Measurements from ENCODE around the gene B4GALT5.

The B4GALT5 gene

GRCh38 chr20:49657118-49657901 is 56.4 kb downstream of the B4GALT5 start:
- no peak for DNase-seq (ENCODE audit: low read depth)

DNA sequence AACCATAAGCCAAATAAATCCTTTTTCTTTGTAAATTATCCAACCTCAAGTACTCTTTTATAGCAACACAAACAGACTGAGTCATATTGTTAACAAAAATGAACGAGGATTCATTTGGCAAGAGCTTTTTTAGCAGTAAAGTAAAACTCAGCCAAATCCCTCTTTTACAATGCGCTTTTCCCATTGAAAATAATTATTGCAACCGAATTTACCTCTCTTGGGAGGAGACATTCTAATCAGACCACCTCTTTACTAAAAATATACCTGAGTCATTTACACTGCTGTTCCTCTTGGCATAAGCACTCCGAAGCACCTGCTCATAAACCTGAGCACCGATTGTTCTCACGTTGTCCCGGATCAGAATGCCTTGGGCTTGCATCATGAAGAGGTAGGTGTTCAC is 57.4 kb downstream of the B4GALT5 start:
- no peak for DNase-seq (ENCODE audit: low read depth)

GRCh38 chr20:49653925-49654434 is 59.7 kb downstream of the B4GALT5 start:
- no peak for DNase-seq (ENCODE audit: low read depth)

DNA sequence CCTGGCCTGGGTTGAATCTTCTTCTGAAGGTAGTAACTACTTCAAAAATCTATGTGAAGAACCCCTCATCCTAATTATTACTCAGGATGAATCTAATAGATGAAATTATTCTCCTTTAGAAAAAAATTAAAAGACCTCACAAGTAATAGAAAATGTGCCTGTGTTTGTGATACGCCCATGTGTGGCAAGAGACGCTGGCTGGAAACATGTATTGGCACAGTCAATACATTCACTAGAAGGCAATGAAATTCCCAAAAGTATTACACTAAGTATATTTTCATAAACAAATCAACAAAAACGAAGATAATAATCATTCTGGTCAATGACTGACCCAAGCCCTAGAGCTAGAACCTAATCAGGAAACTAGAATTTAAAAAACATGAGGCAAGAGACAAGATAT is 64.0 kb downstream of the B4GALT5 start:
- DNase-seq (ENCODE audit: low read depth) = no peak

- no peak for DNase-seq (ENCODE audit: low read depth)
These were observed 66.1 kb downstream of the B4GALT5 start for GRCh38 chr20:49647550-49647949.

GRCh38 chr20:49646528-49646927 is 67.2 kb downstream of the B4GALT5 start:
- DNase-seq (ENCODE audit: low read depth) = no peak

GRCh38 chr20:49646126-49646525 is 67.6 kb downstream of the B4GALT5 start:
- no peak for DNase-seq (ENCODE audit: low read depth)

GRCh38 chr20:49644980-49645565 is 68.6 kb downstream of the B4GALT5 start:
- no peak for DNase-seq (ENCODE audit: low read depth)

DNA sequence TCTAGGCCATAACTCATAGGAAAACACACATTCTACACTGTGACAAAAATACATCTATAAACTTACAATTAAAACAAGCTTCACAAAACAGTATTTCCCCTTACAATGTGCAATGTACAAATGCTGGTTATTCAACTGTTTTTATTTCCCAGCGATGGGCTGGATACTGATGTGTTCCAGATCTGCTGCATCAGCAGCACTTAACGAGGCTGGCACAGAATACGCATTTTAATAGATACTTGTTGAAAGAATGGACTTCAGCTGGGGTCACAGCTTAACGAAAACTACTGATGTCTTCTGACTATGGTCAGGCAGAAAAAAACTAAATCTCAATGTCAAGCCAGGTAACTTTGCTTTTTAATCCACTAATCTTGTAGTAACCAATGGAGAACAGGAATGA is 70.9 kb downstream of the B4GALT5 start:
- no peak for DNase-seq (ENCODE audit: low read depth)

- no peak for DNase-seq (ENCODE audit: low read depth)
These were observed 71.7 kb downstream of the B4GALT5 start for GRCh38 chr20:49641683-49642656.

DNA sequence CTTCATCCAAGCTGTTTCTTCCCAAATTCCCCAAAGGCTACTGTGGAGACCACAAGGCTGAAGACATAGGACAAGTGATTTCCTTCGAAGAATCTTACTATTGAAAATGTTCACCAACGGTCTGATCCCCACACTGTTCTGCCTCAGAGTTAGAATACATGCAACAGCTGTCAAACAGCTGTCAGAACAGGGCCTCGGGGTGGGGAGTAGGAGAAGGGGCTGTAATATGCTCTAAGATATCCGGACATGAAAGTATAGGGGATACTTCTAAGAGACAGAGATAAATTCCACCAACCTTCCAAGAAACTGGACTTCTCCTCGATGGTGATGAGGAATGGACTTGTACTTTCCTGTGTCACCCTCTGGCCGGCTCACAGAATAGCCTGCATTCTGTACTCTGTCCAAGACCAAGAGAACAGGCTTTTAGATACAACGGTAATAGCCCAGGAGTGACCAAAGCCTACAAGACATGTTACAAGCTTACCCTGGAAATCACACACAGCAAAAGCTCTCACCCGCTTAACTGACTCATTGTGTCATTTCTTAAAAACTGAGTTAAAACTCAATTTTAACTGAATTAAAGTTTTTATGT is 76.5 kb downstream of the B4GALT5 start:
- DNase-seq (ENCODE audit: low read depth) = no peak

GRCh38 chr20:49636447-49636846 is 77.2 kb downstream of the B4GALT5 start:
- DNase-seq (ENCODE audit: low read depth) = no peak

GRCh38 chr20:49635866-49636265 is 77.8 kb downstream of the B4GALT5 start:
- no peak for DNase-seq (ENCODE audit: low read depth)

- no peak for DNase-seq (ENCODE audit: low read depth)
These were observed 78.5 kb downstream of the B4GALT5 start for GRCh38 chr20:49635166-49635565.

DNA sequence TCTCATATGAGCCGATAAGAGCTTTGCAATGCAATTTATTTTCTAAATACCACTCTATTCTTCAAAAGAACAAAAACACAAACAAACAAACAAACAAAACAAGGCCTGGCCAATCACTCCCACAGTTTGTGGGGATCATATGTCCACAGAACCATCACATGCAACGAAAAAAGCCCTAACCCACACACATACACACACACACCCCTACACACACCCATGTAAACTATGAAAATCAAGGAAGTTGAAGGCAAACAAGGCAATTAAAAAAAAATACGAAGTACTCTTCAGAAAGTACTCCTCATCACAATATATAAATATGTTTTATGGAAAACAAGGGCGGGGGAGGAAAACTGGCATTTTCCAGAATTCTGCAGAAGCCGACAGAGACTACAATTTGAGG is 79.6 kb downstream of the B4GALT5 start:
- no peak for DNase-seq (ENCODE audit: low read depth)

GRCh38 chr20:49633643-49634042 is 80.0 kb downstream of the B4GALT5 start:
- no peak for DNase-seq (ENCODE audit: low read depth)

- no peak for DNase-seq (ENCODE audit: low read depth)
These were observed 80.7 kb downstream of the B4GALT5 start for GRCh38 chr20:49633023-49633422.

- DNase-seq (ENCODE audit: low read depth) = no peak
These were observed 81.7 kb downstream of the B4GALT5 start for GRCh38 chr20:49631856-49632418.

GRCh38 chr20:49631061-49631716 is 82.5 kb downstream of the B4GALT5 start:
- DNase-seq (ENCODE audit: low read depth) = no peak

- no peak for DNase-seq (ENCODE audit: low read depth)
These were observed 83.2 kb downstream of the B4GALT5 start for GRCh38 chr20:49630396-49630951.

- DNase-seq (ENCODE audit: low read depth) = no peak
These were observed 84.1 kb downstream of the B4GALT5 start for GRCh38 chr20:49629606-49630005.

All from stimulated activated CD8-positive, alpha-beta memory T cell treated with anti-CD3 and anti-CD28 coated beads, Interleukin-15, amount 100 ng/mL, for 1 hour (primary cell).